ENCODE results near the gene CRABP1. TPM values are rescaled to one million over a fixed set of nuclear protein-coding genes. Genes with fewer than 3 reads are reported as not detected.

The CRABP1 gene
- total RNA-seq, 1 donor from 2014 or later: not detected

DNA sequence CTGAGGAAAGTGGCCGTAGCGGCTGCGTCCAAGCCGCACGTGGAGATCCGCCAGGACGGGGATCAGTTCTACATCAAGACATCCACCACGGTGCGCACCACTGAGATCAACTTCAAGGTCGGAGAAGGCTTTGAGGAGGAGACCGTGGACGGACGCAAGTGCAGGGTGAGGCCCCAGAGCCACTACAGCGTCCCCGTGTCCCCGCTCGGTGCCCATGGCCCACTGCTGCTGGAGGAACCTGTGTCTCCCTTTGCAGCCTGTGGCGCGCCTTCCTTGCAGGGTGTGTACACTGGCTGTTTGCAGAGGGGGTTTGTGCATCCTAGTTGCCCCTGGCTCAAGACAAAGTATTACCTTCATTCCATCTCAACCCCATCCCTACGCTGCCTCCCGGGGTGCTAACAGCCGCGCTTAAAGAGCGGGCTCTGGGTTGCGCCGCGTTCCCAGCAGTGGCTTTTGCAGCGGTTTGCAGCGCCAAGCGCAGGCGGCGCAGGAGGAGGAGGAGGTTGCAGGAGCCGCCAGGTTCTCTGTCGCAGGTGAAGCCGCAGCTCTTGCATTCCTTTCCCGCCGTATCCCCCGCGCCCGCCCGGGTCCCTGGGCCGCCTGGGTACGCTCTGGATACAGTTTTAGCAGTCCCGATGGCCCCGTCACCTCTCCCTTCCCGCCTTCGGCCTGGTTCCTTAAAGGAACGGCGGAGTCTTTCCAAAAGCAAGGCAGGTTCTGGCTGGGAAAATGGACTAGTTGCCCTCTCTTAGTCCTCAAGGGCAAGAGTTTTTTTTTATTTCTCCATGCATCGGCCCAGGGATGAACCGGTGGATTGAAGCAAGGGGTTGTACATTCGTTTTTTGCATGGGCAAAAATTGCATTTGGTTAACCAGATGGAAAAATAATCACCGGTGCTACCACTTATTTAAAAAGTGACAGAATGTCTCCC, 1.2 kb downstream of the CRABP1 start:
- no peaks in the 10 kb centered on the region for H3K4me1 ChIP-seq
- no peak overlapping the region for H3K4me3 ChIP-seq
- TF ChIP-seq, protein P1, sequence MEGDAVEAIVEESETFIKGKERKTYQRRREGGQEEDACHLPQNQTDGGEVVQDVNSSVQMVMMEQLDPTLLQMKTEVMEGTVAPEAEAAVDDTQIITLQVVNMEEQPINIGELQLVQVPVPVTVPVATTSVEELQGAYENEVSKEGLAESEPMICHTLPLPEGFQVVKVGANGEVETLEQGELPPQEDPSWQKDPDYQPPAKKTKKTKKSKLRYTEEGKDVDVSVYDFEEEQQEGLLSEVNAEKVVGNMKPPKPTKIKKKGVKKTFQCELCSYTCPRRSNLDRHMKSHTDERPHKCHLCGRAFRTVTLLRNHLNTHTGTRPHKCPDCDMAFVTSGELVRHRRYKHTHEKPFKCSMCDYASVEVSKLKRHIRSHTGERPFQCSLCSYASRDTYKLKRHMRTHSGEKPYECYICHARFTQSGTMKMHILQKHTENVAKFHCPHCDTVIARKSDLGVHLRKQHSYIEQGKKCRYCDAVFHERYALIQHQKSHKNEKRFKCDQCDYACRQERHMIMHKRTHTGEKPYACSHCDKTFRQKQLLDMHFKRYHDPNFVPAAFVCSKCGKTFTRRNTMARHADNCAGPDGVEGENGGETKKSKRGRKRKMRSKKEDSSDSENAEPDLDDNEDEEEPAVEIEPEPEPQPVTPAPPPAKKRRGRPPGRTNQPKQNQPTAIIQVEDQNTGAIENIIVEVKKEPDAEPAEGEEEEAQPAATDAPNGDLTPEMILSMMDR (IDR thresholded peaks at IDR 0.05): no peak
- no peak overlapping the region for H3K27ac ChIP-seq
- ATAC-seq (no peak), DNase-seq (no peak)
- intact Hi-C loops (cut with DNase I): no loop called here
- peaks cover 63% of the 10 kb centered on the region for H3K27me3 ChIP-seq
- H3K9me3 ChIP-seq: no peaks in the 10 kb centered on the region
- H3K36me3 ChIP-seq: no peaks in the 10 kb centered on the region

DNA sequence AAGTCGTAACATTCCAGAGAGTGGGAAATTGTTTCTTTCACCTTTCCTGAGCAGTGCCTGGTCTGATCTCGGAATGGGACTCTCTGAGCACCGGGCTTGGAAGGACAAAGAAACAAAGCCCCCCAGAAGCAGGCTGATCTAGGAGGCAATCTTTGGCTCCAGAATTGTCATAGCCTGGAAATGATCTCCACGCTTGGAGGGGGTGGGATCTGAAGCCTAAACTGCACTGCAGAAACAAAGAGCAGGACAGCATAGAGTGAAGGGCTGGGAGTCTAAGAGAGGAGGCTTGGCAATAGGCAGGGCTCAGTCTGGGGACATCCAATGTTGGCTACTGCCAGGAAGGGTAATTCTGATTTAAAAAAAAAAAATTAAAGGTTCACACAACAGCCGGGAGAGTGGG, 1.9 kb downstream of the CRABP1 start:
- Histone ChIP-seq H3K9me3 (no peaks in the 10 kb centered on the region), H3K4me3 (no peak overlapping the region), H3K27ac (no peak overlapping the region), H3K36me3 (no peaks in the 10 kb centered on the region), H3K4me1 (no peaks in the 10 kb centered on the region), H3K27me3 (peaks cover 58% of the 10 kb centered on the region)
- TF ChIP-seq, protein P1 (IDR thresholded peaks at IDR 0.05): no peak
- ATAC-seq (no peak), DNase-seq (peak; percentile 0)
- intact Hi-C loops (cut with DNase I): no loop called here

DNA sequence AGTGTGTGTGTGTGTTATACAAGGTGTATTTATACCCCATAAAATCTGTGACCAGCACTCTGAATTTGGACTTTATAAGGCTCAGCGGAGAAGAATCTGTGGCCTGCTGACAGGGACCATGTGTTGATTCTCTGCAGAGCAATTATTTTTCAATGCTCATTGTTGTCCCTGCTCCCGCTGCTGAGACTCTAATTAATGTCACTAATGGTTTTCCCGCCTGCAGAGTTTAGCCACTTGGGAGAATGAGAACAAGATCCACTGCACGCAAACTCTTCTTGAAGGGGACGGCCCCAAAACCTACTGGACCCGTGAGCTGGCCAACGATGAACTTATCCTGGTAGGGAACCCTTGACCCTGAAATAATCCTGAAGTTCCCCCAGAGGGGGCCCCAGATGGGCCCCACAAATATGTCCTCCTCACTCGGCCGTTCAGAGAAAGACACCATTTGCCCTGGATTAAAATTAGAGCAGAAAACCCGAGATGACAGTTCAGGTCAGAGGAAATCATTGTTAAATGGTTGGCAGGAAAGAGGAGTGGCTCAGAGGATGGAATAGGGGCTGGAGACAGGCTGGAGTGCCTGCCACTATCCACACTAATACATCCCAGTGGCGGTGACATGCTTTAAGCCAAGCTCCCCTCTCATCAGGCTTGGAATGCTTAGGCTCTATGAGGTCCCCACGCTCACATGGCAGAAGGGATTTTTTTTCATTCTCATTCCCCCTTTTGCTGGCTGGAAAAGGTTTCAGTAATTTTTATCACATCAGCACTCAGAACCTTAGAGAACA, 3.3 kb downstream of the CRABP1 start:
- intact Hi-C loops (cut with DNase I): no loop called here
- Histone ChIP-seq H3K36me3 (no peaks in the 10 kb centered on the region), H3K27me3 (peaks cover 44% of the 10 kb centered on the region), H3K4me3 (no peak overlapping the region), H3K27ac (no peak overlapping the region), H3K9me3 (no peaks in the 10 kb centered on the region), H3K4me1 (no peaks in the 10 kb centered on the region)
- TF ChIP-seq, protein P1 (IDR thresholded peaks at IDR 0.05): no peak
- ATAC-seq (no peak), DNase-seq (no peak)

DNA sequence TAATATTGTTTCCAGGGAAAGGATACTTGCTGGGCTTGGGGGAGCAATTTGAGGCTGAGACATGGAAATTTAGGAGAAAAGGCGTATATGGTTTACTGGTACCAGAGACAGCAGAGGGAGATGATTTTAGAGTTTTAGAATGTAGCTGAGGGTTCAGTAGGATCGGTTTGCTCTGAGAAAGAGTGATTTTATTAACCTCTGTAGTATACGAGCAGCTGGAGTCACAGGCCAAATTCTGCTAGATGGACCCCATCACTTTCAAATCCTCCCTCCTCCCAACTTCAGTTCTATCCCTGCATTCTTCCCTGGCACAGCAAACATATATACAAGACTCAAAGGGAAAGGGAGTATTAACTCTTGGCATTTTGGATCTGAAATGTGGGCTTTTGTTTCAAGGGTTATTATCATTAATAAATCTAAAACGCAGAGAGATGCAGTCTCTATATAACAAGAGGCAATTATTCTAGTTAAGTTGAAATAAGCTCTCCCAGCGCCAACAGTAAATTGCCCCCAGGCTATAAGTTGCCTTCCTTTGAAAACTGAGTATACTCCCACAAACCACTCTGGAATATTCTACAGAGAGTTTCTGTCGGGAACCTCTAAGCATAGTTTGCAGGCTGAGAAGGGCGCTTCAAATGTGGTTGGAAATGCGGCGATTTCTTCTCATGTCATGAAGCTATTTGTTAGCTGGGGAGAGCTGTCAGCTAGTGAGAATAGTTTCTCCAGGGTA, 5.4 kb downstream of the CRABP1 start:
- ATAC-seq (no peak), DNase-seq (no peak)
- H3K4me3 ChIP-seq: no peak overlapping the region
- no peak overlapping the region for H3K27ac ChIP-seq
- no peaks in the 10 kb centered on the region for H3K4me1 ChIP-seq
- intact Hi-C loops (cut with DNase I): no loop called here
- TF ChIP-seq, protein P1 (IDR thresholded peaks at IDR 0.05): no peak
- H3K36me3 ChIP-seq: no peaks in the 10 kb centered on the region
- peaks cover 23% of the 10 kb centered on the region for H3K27me3 ChIP-seq
- no peaks in the 10 kb centered on the region for H3K9me3 ChIP-seq
